HEK293 (cell line): ENCODE measurements around the gene FSTL5.

Experiments
- CTCF ChIA-PET: fragments of 350-600 bp; formaldehyde crosslinking; extraction: SDS; loops from one replicate; lab custom pipeline; 2021; ENCODE audit warnings: antibody characterized with exemption; lab: Yijun Ruan, JAX
- POLR2A ChIA-PET: fragments of 300-600 bp; formaldehyde crosslinking; extraction: SDS; loops from one replicate; lab custom pipeline; 2020; ENCODE audit warnings: antibody characterized with exemption, inconsistent platforms; lab: Yijun Ruan, JAX
- H3K27ac ChIP-seq: fragments of 200-500 bp; sonication (Bioruptor generic); 2 replicates; pipeline ENCODE4 v1.5.1; 2014; ENCODE audit warnings: low read depth, low read length, control low read depth, inconsistent platforms; ENCODE audit errors: extremely low read depth
- H3K36me3 ChIP-seq, 2 experiments: fragments of 200-500 bp in 1 of 2; sonication (Bioruptor generic) in 1 of 2; 1 replicate in 1 of 2; 2 replicates in 1 of 2; pipeline ENCODE4 v1.5.1; 2014 to 2017; ENCODE audit warnings: inconsistent platforms in 2 of 2, low read length in 2 of 2; ENCODE audit not compliant: control insufficient read depth in 2 of 2, insufficient read depth in 1 of 2
- H3K4me1 ChIP-seq: fragments of 200-500 bp; sonication (Bioruptor generic); 2 replicates; pipeline ENCODE4 v1.5.1; 2014; ENCODE audit warnings: mild to moderate bottlenecking, low read length, inconsistent platforms; ENCODE audit not compliant: control insufficient read depth, insufficient read depth
- H3K4me3 ChIP-seq: 2 replicates; pipeline ENCODE4 v1.5.1; 2011; ENCODE audit warnings: low read depth, mild to moderate bottlenecking, control low read depth, low read length, moderate library complexity
- H3K9me3 ChIP-seq: fragments of 200-500 bp; sonication (Bioruptor generic); 2 replicates; pipeline ENCODE4 v1.5.1; 2014; ENCODE audit warnings: low read depth, low read length, inconsistent platforms; ENCODE audit not compliant: control insufficient read depth, insufficient read depth
- KLF17 ChIP-seq: fragments of 450-650 bp; formaldehyde crosslinking; IDR thresholded peaks from 2 replicates; pipeline ENCODE4 v1.5.1; 2016; ENCODE audit warnings: missing biosample characterization, missing genetic modification characterization
- KLF8 ChIP-seq: fragments of 450-650 bp; formaldehyde crosslinking; IDR thresholded peaks from 2 replicates; pipeline ENCODE4 v1.5.1; 2016; ENCODE audit warnings: missing biosample characterization, missing genetic modification characterization
- MYNN ChIP-seq: fragments of 450-650 bp; formaldehyde crosslinking; IDR thresholded peaks from 2 replicates; pipeline ENCODE4 v1.5.1; 2016; ENCODE audit warnings: missing biosample characterization, missing genetic modification characterization, borderline replicate concordance
- PRDM1 ChIP-seq: fragments of 450-650 bp; formaldehyde crosslinking; IDR thresholded peaks from 2 replicates; pipeline ENCODE4; 2016; ENCODE audit warnings: missing biosample characterization, missing genetic modification characterization
- ZBTB17 ChIP-seq: fragments of 450-650 bp; formaldehyde crosslinking; IDR thresholded peaks from 2 replicates; pipeline ENCODE4 v1.5.1; 2016; ENCODE audit warnings: missing biosample characterization, missing genetic modification characterization
- ZBTB7A ChIP-seq: fragments of 450-650 bp; formaldehyde crosslinking; IDR thresholded peaks from 2 replicates; pipeline ENCODE4 v1.5.1; 2016; ENCODE audit warnings: low read depth, missing biosample characterization, missing genetic modification characterization
- ZFP41 ChIP-seq: fragments of 450-650 bp; formaldehyde crosslinking; IDR thresholded peaks from 2 replicates; pipeline ENCODE4 v1.5.1; 2016; ENCODE audit warnings: missing biosample characterization, missing genetic modification characterization, borderline replicate concordance
- ZNF133 ChIP-seq: fragments of 450-650 bp; formaldehyde crosslinking; IDR thresholded peaks from 2 replicates; pipeline ENCODE4 v1.5.1; 2016; ENCODE audit warnings: missing biosample characterization, missing genetic modification characterization
- ZNF169 ChIP-seq: fragments of 450-650 bp; formaldehyde crosslinking; IDR thresholded peaks from 2 replicates; pipeline ENCODE4 v1.5.1; 2016; ENCODE audit warnings: missing biosample characterization, missing genetic modification characterization
- ZNF221 ChIP-seq: fragments of 450-650 bp; formaldehyde crosslinking; IDR thresholded peaks from 2 replicates; pipeline ENCODE4 v1.5.1; 2017; ENCODE audit warnings: missing biosample characterization, missing genetic modification characterization, borderline replicate concordance
- ZNF311 ChIP-seq: fragments of 450-650 bp; formaldehyde crosslinking; IDR thresholded peaks from 2 replicates; pipeline ENCODE4 v1.5.1; 2017; ENCODE audit warnings: missing biosample characterization, missing genetic modification characterization, borderline replicate concordance
- ZNF391 ChIP-seq: fragments of 450-650 bp; formaldehyde crosslinking; IDR thresholded peaks from 2 replicates; pipeline ENCODE4 v1.5.1; 2016; ENCODE audit warnings: low read depth, missing biosample characterization, missing genetic modification characterization, borderline replicate concordance
- ZNF394 ChIP-seq: fragments of 450-650 bp; formaldehyde crosslinking; IDR thresholded peaks from 2 replicates; pipeline ENCODE4 v1.5.1; 2016; ENCODE audit warnings: missing biosample characterization, missing genetic modification characterization, mild to moderate bottlenecking, moderate library complexity, borderline replicate concordance
- ZNF571 ChIP-seq: fragments of 450-650 bp; formaldehyde crosslinking; IDR thresholded peaks from 2 replicates; pipeline ENCODE4 v1.5.0; 2017; ENCODE audit warnings: missing biosample characterization, missing genetic modification characterization
- ZNF610 ChIP-seq: fragments of 450-650 bp; formaldehyde crosslinking; IDR thresholded peaks from 2 replicates; pipeline ENCODE4 v1.5.1; 2016; ENCODE audit warnings: missing biosample characterization, missing genetic modification characterization, borderline replicate concordance
- ZNF654 ChIP-seq: fragments of 450-650 bp; formaldehyde crosslinking; IDR thresholded peaks from 2 replicates; pipeline ENCODE4 v1.5.1; 2016; ENCODE audit warnings: low read depth, missing biosample characterization, missing genetic modification characterization
- ZNF658 ChIP-seq: fragments of 450-650 bp; formaldehyde crosslinking; IDR thresholded peaks from 2 replicates; pipeline ENCODE4; 2016; ENCODE audit warnings: missing biosample characterization, missing genetic modification characterization
- ZNF677 ChIP-seq: fragments of 450-650 bp; IDR thresholded peaks from 2 replicates; pipeline ENCODE4 v1.5.0; 2018; ENCODE audit warnings: missing biosample characterization, mild to moderate bottlenecking, missing genetic modification characterization, moderate library complexity
- ZNF747 ChIP-seq: fragments of 450-650 bp; formaldehyde crosslinking; IDR thresholded peaks from 2 replicates; pipeline ENCODE4 v1.5.1; 2016; ENCODE audit warnings: missing biosample characterization, missing genetic modification characterization
- ZNF791 ChIP-seq: fragments of 450-650 bp; formaldehyde crosslinking; IDR thresholded peaks from 2 replicates; pipeline ENCODE4 v1.5.1; 2016; ENCODE audit warnings: missing biosample characterization, missing genetic modification characterization
- ZNF792 ChIP-seq: fragments of 450-650 bp; formaldehyde crosslinking; IDR thresholded peaks from 2 replicates; pipeline ENCODE4 v1.5.1; 2016; ENCODE audit warnings: missing biosample characterization, missing genetic modification characterization
- ZSCAN5A ChIP-seq: fragments of 450-650 bp; formaldehyde crosslinking; IDR thresholded peaks from 2 replicates; pipeline ENCODE4 v1.5.1; 2016; ENCODE audit warnings: missing biosample characterization, missing genetic modification characterization
- TF ChIP-seq, protein P1 (sequence below): fragments of 450-650 bp; formaldehyde crosslinking; IDR thresholded peaks from 2 replicates; pipeline ENCODE4 v1.5.1; 2016; ENCODE audit warnings: missing biosample characterization, missing genetic modification characterization
- TF ChIP-seq, protein P2 (sequence below): IDR thresholded peaks from 2 replicates; pipeline ENCODE4 v1.6.1; 2011; ENCODE audit warnings: mild to moderate bottlenecking, low read depth, low read length, borderline replicate concordance

FSTL5 gene

DNA sequence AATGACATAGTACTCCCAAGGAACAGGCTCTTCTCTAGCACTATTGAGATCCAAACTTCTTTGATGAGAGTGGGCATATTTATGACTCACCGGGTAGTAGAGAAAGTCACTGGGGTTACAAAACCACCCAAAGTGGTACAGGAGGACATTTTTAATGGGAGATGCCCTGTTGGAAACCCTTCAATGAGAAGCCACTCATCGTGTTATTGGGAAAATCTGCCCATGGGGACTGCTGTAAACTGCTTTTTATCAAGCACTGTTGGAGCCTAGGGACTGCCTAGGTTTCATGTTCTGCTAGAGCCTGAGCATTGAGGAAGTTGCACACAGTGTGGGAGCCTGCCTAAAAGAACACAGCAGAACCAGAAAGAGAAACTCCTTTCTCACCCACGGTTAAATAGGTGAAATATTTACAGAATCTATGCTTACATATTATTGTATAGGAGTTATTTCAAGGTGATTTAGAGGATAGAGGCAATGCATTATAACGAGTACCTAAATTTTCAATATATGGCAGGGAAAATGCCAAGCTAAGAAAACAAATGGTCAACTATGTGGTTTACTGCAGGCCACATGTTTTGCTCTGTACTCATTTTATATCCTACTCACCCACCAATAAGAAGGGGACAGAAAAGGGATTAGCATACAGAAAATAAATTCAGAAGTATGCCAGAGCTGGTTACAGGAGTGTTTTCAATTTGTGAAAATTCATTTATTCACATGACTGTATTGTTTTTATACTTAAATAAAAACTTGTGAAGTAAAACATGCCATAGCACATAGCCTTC is 559.1 kb downstream of the FSTL5 start:
- POLR2A ChIA-PET = no interaction called here
- no peaks in the 10 kb centered on the region for H3K36me3 ChIP-seq
- TF ChIP-seq ZBTB7A (tag by site-specific recombination) = no peak
- no peak for TF ChIP-seq ZNF791
- TF ChIP-seq, protein P1, sequence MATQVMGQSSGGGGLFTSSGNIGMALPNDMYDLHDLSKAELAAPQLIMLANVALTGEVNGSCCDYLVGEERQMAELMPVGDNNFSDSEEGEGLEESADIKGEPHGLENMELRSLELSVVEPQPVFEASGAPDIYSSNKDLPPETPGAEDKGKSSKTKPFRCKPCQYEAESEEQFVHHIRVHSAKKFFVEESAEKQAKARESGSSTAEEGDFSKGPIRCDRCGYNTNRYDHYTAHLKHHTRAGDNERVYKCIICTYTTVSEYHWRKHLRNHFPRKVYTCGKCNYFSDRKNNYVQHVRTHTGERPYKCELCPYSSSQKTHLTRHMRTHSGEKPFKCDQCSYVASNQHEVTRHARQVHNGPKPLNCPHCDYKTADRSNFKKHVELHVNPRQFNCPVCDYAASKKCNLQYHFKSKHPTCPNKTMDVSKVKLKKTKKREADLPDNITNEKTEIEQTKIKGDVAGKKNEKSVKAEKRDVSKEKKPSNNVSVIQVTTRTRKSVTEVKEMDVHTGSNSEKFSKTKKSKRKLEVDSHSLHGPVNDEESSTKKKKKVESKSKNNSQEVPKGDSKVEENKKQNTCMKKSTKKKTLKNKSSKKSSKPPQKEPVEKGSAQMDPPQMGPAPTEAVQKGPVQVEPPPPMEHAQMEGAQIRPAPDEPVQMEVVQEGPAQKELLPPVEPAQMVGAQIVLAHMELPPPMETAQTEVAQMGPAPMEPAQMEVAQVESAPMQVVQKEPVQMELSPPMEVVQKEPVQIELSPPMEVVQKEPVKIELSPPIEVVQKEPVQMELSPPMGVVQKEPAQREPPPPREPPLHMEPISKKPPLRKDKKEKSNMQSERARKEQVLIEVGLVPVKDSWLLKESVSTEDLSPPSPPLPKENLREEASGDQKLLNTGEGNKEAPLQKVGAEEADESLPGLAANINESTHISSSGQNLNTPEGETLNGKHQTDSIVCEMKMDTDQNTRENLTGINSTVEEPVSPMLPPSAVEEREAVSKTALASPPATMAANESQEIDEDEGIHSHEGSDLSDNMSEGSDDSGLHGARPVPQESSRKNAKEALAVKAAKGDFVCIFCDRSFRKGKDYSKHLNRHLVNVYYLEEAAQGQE (tag by site-specific recombination) = no peak
- TF ChIP-seq KLF17 (tag by site-specific recombination) = no peak
- no peak for TF ChIP-seq ZNF792
- no peak for TF ChIP-seq ZNF133 (tag by site-specific recombination)
- TF ChIP-seq ZBTB17 = no peak
- TF ChIP-seq KLF8 = no peak
- no peak for TF ChIP-seq ZNF610
- TF ChIP-seq ZNF747 (tag by site-specific recombination) = no peak
- no peak for TF ChIP-seq PRDM1
- no peak for TF ChIP-seq ZNF658
- TF ChIP-seq ZNF394 = no peak
- no peak for TF ChIP-seq ZNF221 (tag by site-specific recombination)
- no peak for TF ChIP-seq ZNF169 (tag by site-specific recombination)
- TF ChIP-seq MYNN (tag by site-specific recombination) = no peak
- no peak overlapping the region for H3K4me3 ChIP-seq
- CTCF ChIA-PET = no interaction called here
- H3K4me1 ChIP-seq = no peaks in the 10 kb centered on the region
- no peaks in the 10 kb centered on the region for H3K9me3 ChIP-seq
- no peak overlapping the region for H3K27ac ChIP-seq

DNA sequence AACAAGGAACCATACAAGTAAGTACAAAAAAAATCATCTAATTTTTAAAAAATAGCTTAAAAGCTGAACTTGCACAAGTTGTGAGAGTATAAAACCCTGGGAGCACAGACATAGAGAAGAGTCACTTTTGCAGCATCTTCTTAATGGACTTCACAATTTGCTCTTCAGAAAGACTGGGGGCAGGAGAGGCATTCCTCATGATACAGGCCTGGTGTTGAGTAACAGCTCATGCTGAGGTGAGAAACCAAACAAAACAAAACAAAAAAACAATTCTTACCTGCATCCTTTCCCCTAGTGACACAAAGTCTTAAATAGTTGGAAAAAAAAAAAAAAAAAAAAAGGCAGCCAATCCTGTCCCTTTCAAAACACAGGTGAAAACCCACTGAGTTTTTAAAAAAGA is 562.8 kb downstream of the FSTL5 start:
- CTCF ChIA-PET = no interaction called here
- Histone ChIP-seq H3K36me3 (no peaks in the 10 kb centered on the region), H3K4me1 (no peaks in the 10 kb centered on the region), H3K9me3 (no peaks in the 10 kb centered on the region), H3K27ac (no peak overlapping the region), H3K4me3 (no peak overlapping the region)
- POLR2A ChIA-PET = no interaction called here
- TF ChIP-seq, protein P1 (tag by site-specific recombination) = no peak
- TF ChIP-seq ZFP41 (tag by site-specific recombination) = no peak
- no peak for TF ChIP-seq ZSCAN5A (tag by site-specific recombination)
- TF ChIP-seq, protein P2, sequence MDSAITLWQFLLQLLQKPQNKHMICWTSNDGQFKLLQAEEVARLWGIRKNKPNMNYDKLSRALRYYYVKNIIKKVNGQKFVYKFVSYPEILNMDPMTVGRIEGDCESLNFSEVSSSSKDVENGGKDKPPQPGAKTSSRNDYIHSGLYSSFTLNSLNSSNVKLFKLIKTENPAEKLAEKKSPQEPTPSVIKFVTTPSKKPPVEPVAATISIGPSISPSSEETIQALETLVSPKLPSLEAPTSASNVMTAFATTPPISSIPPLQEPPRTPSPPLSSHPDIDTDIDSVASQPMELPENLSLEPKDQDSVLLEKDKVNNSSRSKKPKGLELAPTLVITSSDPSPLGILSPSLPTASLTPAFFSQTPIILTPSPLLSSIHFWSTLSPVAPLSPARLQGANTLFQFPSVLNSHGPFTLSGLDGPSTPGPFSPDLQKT = no peak
- no peak for TF ChIP-seq ZNF677 (tag by site-specific recombination)
- TF ChIP-seq ZNF571 (tag by site-specific recombination) = no peak
- no peak for TF ChIP-seq ZNF391 (tag by site-specific recombination)
- no peak for TF ChIP-seq ZNF311 (tag by site-specific recombination)
- TF ChIP-seq ZNF654 = no peak
